GM18873 (cell line): Measurements from ENCODE around the gene KRT10.
"Not testable (repeated sequence)": the region's sequence is repeated elsewhere in the genome, so short reads cannot be mapped to it uniquely, and the experiment has no call there.

Experiments
- ATAC-seq: cut with Tn5 transposase; IDR thresholded peaks from one replicate; pipeline ENCODE4 v1.9.1; 2021; ENCODE audit warnings: mild to moderate bottlenecking, moderate library complexity, moderate number of reproducible peaks; ENCODE audit not compliant: unreplicated experiment, low FRiP score

Gene KRT10

GRCh38 chr17:40822132-40822812, at the start of gene KRT10:
KRT10 (minus strand) TSS chr17:40822614; CDS start chr17:40822585, 29 bp downstream.
- no peak for ATAC-seq

- no peak for ATAC-seq
Observed at GRCh38 chr17:40871316-40871715, 48.9 kb upstream of the KRT10 start.

GRCh38 chr17:40870136-40870535, 47.7 kb upstream of the KRT10 start:
- no peak for ATAC-seq

- ATAC-seq, result no peak
Observed at GRCh38 chr17:40866838-40867237, 44.4 kb upstream of the KRT10 start, which contains the start of gene KRT12. KRT12 (minus strand) TSS chr17:40867223; CDS start chr17:40867186, 37 bp downstream.

DNA sequence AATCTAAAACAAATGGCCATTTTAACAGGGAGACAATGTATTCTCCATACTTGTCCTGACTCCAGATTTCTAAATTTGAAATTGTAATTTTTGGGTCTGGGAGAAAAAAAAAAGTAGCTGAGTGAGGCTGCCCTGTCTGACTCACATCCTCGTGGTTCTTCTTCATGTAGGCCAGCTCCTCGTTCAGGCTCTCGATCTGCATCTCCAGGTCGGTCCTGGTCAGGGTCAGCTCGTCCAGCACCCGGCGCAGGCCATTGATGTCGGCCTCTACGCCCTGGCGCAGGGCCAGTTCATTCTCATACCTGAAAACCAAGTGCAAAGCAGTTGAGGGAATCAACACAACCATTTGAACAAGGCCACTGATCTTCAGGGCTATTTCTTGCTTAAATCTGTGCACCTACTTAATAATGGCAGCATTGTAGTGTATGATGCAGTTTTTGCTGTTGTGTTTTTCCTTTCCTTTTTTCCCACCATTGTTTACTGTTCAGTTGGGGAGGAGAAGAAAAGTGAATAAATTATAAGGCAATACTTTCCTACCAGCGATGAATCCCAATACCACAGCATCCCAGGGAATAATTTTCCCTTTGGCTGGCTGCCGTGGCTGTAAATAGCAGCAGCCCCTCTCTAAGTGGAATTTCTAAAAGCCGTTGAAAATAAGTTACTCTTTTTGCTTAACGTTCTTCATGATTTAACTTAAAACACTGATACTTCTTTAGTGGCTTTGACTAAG, 42.4 kb upstream of the KRT10 start:
- no peak for ATAC-seq

GRCh38 chr17:40862985-40863733, 40.7 kb upstream of the KRT10 start:
- no peak for ATAC-seq

GRCh38 chr17:40859536-40859935, 37.1 kb upstream of the KRT10 start:
- ATAC-seq, result no peak

- ATAC-seq, result not testable (repeated sequence)
Observed at GRCh38 chr17:40858667-40859066, 36.3 kb upstream of the KRT10 start.

DNA sequence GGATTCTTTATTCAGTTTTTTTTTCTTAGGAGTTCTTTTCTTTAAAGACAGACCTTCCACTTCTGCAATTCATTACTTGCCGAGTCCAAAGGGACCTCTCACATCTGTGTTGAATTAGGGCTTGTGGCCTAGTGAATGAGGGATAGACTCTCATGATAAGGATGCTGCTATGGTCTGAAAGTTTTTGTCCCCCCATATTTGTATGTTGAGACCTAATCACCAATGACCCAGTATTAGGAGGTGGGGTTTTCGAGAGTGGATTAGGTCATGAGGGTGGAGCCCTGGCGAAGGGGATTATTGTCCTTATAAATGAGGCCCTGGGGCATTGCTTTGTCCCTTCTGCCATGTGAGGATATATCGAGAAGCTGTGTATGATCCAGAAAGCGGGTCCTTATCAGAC, 35.1 kb upstream of the KRT10 start:
- ATAC-seq, result no peak

DNA sequence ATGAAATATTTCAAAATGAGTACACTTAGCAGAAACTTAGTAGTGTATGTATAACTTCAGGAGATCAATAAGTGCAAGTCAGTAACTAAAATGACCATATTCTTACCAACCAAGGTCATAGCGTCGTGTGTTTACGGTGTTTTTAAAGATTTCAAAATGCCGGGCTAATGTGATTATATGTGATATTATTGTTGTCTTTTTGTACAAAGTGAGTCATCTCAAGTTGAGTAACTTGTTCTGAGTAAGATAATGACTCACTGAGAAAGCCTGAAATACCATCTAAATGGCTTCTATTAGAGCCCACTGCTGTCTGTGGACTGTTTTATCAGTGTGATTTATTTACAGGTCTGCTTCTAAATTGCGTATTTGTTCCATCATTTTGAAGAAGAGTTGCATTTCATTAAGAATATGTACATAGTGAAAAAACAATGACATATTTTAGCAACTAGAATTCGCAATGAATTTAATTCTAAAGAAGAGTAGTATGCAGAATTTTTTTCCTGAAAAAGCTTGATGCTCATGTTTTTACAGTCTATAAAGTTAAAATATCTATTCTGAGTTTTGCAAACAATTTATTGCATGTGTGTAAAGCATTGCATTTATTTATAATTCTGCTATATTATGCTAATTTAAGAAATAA, 31.9 kb upstream of the KRT10 start:
- ATAC-seq, result no peak

- no peak for ATAC-seq
Observed at GRCh38 chr17:40852364-40852763, 29.9 kb upstream of the KRT10 start.

DNA sequence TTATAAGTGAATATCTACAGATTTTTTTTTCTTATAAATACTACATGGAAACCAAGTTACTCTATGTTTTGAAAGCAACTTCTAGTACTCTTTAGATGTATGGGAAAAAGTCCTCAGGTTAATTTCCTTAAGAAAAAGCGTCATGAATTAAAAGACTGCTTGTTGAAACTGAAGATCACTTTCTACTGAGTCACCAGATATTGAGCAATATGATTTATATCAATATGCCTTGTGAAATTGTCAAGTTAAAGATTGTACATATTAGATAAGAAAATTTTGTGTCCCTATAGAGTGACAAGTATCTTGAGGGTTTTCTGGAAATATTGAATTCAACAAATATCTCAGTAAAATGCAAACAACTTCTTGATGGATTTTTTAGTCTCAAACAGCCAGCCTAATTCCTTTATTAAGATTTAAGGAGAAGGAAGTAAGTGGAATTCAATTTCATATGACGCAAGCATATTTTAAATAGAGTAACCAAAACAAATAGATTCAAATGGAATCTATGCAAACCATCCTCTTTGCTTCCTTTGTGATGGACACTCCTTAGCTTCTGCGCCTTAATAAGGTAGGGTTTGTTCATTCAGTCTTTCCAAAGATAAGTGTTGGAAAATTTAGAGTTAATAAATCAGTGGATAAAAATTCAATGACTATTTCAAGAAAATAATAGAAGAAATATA, 28.0 kb upstream of the KRT10 start:
- ATAC-seq, result no peak

GRCh38 chr17:40849723-40850122, 27.3 kb upstream of the KRT10 start:
- ATAC-seq, result no peak

DNA sequence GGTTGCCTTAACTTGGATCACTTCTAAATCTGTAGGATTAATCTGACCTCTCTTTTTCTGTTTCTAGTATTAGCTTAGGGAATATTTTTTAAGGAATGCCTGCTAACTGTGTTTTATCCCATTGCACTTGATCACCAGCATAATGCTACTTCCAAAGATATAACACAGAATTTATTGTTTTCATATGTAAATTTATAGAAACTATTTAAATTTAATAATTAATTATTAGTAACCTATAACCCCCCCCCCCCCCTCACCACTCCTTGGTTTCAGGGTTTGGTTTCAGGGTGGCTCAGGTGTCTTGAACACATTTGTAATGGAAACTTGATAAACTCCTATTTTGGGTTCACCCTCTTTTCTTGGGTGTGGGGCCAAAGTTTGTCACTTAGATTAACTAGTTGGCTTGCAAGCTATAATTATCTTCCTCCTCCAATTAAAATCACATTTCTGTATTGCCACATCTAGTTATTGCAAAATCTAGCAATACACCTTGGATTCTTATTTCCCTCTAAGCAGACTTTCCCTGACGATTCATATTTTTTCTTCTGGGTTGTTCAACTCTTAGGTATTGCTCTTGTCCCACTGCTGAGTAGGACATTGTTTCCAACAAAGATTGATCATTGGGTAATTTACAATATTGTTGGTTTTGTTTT, 26.3 kb upstream of the KRT10 start:
- ATAC-seq, result no peak

GRCh38 chr17:40846515-40847144, 24.2 kb upstream of the KRT10 start:
- no peak for ATAC-seq

- no peak for ATAC-seq
Observed at GRCh38 chr17:40844671-40845107, 22.3 kb upstream of the KRT10 start.

GRCh38 chr17:40843242-40843641, 20.8 kb upstream of the KRT10 start:
- ATAC-seq, result no peak

DNA sequence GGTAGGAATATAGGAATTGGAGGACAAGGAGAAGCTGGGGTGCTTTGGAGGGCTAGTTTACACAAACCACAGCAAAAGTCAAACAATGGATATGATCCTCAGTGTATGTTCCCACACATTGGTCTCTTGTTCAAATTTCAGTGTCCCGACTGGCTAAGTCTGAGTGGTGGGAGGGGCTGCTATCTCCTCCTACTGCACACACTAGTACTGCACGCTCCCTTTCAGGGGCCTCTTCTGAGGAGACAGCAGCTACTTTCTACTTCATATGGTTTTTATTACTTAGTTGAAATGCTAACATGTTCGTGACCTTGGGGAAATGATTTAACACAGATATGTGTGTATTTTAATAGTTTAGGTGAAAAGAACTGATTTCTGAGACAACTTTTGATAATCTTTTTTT, 18.8 kb upstream of the KRT10 start:
- no peak for ATAC-seq

DNA sequence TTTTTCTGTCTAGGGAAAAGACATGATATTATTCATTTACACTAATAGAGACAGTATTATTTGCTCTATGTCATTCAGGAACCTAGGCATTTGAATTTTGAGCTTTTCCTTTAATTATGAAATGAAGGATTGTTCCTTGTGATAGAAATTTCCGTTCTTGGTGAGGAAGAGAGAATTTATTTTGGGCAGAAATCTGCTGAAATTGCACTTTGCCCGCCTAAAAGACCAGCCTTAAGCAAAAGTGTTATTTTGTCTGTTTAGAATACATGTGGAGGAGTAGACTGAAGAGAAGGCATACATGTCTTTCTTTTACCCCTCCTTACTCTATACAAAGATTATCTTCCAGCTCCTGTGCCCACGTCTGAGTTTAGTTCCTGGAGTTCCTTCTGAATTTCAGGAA, 16.8 kb upstream of the KRT10 start:
- no peak for ATAC-seq
